AG04449 (cell line): Measurements from ENCODE around the gene UNC119.

Source experiments
- CTCF ChIA-PET: fragments of 350-600 bp; formaldehyde crosslinking; extraction: SDS; loops from one replicate; lab custom pipeline; 2021; ENCODE audit warnings: antibody characterized with exemption; lab: Yijun Ruan, JAX
- POLR2A ChIA-PET: fragments of 400-600, 350-600 bp; formaldehyde crosslinking; extraction: SDS; loops from one replicate; lab custom pipeline; 2020; ENCODE audit warnings: antibody characterized with exemption, inconsistent platforms; lab: Yijun Ruan, JAX
- DNase-seq: peaks from one replicate; pipeline ENCODE4 v3.0.0-alpha.2; 2010; ENCODE audit warnings: low read depth, low spot score
- H3K4me3 ChIP-seq: 2 replicates; pipeline ENCODE4 v1.5.1; 2011; ENCODE audit warnings: low read depth, mild to moderate bottlenecking, control low read depth, low read length
- CTCF ChIP-seq: IDR thresholded peaks from one replicate; pipeline ENCODE4 v1.5.1; 2011; ENCODE audit warnings: mild to moderate bottlenecking, moderate library complexity, low read length, control low read depth, inconsistent platforms; ENCODE audit not compliant: insufficient read depth; ENCODE audit errors: missing control alignments

Gene UNC119

GRCh38 chr17:28570716-28571360 is 18.4 kb upstream of the UNC119 start:
- DNase-seq = no peak
- no peak for TF ChIP-seq CTCF
- ChIA-PET POLR2A (interaction anchor here (0.7 to 1.3 kb wide), 6 partner anchors 18 to 39 kb away, joined by 3 to 6 read pairs (median 4); partner anchors contain the start of genes SPAG5 and UNC119), CTCF (interaction anchor here (1.1 to 5.8 kb wide), 8 partner anchors 8 to 76 kb away, joined by 3 to 38 read pairs (median 4); no protein-coding TSS in a partner anchor)
- peak overlapping the region; percentile 88 for H3K4me3 ChIP-seq

- no peak for DNase-seq
- POLR2A ChIA-PET = no interaction called here
- H3K4me3 ChIP-seq = no peak overlapping the region
- TF ChIP-seq CTCF = no peak
- CTCF ChIA-PET = interaction anchor here (1.1 to 5.8 kb wide), 3 partner anchors 21 to 74 kb away, joined by 3 to 38 read pairs (median 12); no protein-coding TSS in a partner anchor
Measured at GRCh38 chr17:28569446-28569845, 17.0 kb upstream of the UNC119 start.

- CTCF ChIA-PET = interaction anchor here (0.5 to 5.8 kb wide), 3 partner anchors 8 to 26 kb away, joined by 3 to 38 read pairs (median 3); no protein-coding TSS in a partner anchor
- no peak overlapping the region for H3K4me3 ChIP-seq
- no peak for TF ChIP-seq CTCF
- POLR2A ChIA-PET = no interaction called here
- no peak for DNase-seq
Measured at GRCh38 chr17:28567604-28568003, 15.2 kb upstream of the UNC119 start.

GRCh38 chr17:28563475-28563874 is 11.1 kb upstream of the UNC119 start:
- TF ChIP-seq CTCF = no peak
- no peak overlapping the region for H3K4me3 ChIP-seq
- ChIA-PET POLR2A (no interaction called here), CTCF (interaction anchor here (1.0 kb wide), 1 partner anchor 29 kb away, joined by 6 read pairs; no protein-coding TSS in a partner anchor)
- DNase-seq = peak; percentile 23

- no peak overlapping the region for H3K4me3 ChIP-seq
- TF ChIP-seq CTCF = no peak
- no peak for DNase-seq
- ChIA-PET POLR2A (no interaction called here), CTCF (interaction anchor here (1.1 to 1.5 kb wide), 3 partner anchors 14 to 61 kb away, joined by 3 to 4 read pairs (median 4); no protein-coding TSS in a partner anchor)
Measured at GRCh38 chr17:28555022-28555421, 2.6 kb upstream of the UNC119 start.

- POLR2A ChIA-PET = no interaction called here
- CTCF ChIA-PET = interaction anchor here (1.1 to 1.5 kb wide), 3 partner anchors 13 to 60 kb away, joined by 3 to 4 read pairs (median 4); no protein-coding TSS in a partner anchor
Measured at GRCh38 chr17:28554565-28554964, 2.1 kb upstream of the UNC119 start.

More at GRCh38 chr17:28554565-28554964, 2.1 kb upstream of the UNC119 start:
- no peak for DNase-seq
- no peak for TF ChIP-seq CTCF
- no peak overlapping the region for H3K4me3 ChIP-seq
